H1 (cell line): ENCODE data around the gene OSBP. TPM values are rescaled to one million over a fixed set of nuclear protein-coding genes. Genes with fewer than 3 reads are reported as not detected.

Experiments
- BACH1 ChIP-seq: IDR thresholded peaks from 2 replicates; pipeline ENCODE4 v1.6.1; 2012; ENCODE audit warnings: low read length, improper control_type of control experiment
- SAP30 ChIP-seq: fragments of 300-600 bp; sonication (generic); IDR thresholded peaks from 2 replicates; pipeline ENCODE4 v1.7.1; 2012; ENCODE audit warnings: low read length, moderate library complexity, mild to moderate bottlenecking, inconsistent platforms; ENCODE audit not compliant: insufficient read depth, insufficient replicate concordance
- polyA plus RNA-seq, 7 experiments: library from polyadenylated mRNA; depleted of rRNA in 3 of 7; stranded (reverse) in 5 of 7; unstranded in 2 of 7; fragments of >200 nt in 5 of 7; fragments of 200-250 nt in 2 of 7; gene quantifications; 1 replicate in 5 of 7; 2 replicates in 1 of 7; 4 replicates in 1 of 7; pipeline versions ENCODE4 v1.2.1 to v1.2.3, GENCODE V29; 2011 to 2013; ENCODE audit warnings: missing spikeins in 2 of 7, mixed read lengths in 2 of 7
- total RNA-seq: library from RNA; stranded (reverse); fragmentation: NEBNext Ultra II Directional; extraction: Animal tissue kit (Norgen Biotek cat#: 25700); gene quantifications from 2 replicates; pipeline ENCODE4 v1.2.1, GENCODE V29; 2021
- TF ChIP-seq, protein P1 (sequence below), 3 experiments: IDR thresholded peaks; 1 replicate in 2 of 3; 2 replicates in 1 of 3; pipeline versions ENCODE4 v1.5.1 to v1.6.1; 2011; ENCODE audit warnings: low read length in 3 of 3, mild to moderate bottlenecking in 3 of 3, inconsistent platforms in 2 of 3, low read depth in 1 of 3, moderate library complexity in 1 of 3; ENCODE audit not compliant: insufficient read depth in 1 of 3; ENCODE audit errors: control extremely low read depth in 1 of 3

OSBP gene
- total and polyA plus RNA-seq, 2 of the 8 experiments (the other 6 are each of a cell fraction or from before 2014, with no cell fraction given) = 13.2 to 43.1 TPM

DNA sequence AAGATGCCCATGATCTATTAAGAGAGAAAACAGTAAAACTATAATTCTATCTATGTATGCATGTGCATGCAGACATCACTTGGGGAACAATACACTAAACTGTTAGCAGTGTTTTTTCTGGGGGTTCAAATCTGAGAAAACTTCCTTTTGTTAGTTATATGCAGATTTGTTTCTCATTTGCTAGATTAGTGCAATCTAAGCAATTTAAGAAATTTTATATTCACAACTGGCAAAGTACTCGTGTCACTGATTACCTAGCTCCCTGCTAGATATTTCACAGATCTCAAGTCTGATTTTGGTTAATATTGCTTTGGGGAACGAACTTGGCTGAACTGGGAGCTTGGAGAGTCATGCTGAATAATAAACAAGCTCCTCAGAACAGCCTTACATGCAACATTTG lies 14.9 kb upstream of the OSBP start (continued):
- TF ChIP-seq, protein P1, sequence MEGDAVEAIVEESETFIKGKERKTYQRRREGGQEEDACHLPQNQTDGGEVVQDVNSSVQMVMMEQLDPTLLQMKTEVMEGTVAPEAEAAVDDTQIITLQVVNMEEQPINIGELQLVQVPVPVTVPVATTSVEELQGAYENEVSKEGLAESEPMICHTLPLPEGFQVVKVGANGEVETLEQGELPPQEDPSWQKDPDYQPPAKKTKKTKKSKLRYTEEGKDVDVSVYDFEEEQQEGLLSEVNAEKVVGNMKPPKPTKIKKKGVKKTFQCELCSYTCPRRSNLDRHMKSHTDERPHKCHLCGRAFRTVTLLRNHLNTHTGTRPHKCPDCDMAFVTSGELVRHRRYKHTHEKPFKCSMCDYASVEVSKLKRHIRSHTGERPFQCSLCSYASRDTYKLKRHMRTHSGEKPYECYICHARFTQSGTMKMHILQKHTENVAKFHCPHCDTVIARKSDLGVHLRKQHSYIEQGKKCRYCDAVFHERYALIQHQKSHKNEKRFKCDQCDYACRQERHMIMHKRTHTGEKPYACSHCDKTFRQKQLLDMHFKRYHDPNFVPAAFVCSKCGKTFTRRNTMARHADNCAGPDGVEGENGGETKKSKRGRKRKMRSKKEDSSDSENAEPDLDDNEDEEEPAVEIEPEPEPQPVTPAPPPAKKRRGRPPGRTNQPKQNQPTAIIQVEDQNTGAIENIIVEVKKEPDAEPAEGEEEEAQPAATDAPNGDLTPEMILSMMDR (IDR thresholded peaks at IDR 0.05; ENCODE audit: control extremely low read depth in 1 of 3, insufficient read depth in 1 of 3, low read depth in 1 of 3, low read length in 3 of 3) = no peak
- TF ChIP-seq BACH1 (no peak), SAP30 (no peak)
